SW 1271 (cell line): Measurements from ENCODE around the gene SMAD3.

ENCODE experiments used
- DNase-seq, 2 experiments: peaks; one replicate each; lab custom pipeline; 2025; lab: John Stamatoyannopoulos, UW

SMAD3 gene

DNA sequence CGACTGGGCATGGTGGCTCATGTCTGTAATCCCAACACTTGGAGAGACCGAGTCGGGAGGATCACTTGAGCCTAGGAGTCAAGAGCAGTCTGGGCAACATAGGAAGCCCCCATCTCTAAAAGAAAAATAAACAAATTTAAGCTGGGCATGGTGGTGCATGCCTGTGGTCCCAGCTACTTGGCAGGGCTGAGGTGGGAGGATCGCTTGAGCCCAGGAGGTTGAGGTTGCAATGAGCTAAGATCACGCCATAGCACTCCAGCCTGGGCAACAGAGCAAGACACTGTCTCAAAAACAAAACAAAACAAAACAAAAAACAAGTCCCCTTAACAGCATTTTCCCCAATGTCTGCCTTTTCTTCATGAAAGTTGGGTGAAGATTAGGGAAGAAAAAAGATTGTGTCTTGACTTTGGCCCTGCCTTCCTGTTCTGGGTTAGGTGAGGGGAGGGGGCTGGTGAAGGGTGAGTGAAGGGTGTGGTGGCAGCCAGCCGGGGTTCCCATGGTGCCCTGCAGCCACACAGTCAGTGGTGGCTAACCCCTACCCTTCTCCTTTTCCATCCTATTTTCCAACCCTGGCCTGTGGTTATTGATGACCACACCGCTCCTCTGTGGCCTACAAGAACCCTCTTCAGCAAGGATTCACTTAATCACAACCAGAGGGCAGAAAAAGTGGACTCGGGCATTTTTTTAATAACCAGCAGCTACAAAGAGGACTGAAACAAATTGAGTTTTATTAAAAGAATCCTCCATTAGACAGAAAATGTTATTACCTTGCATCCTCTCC is 28.4 kb upstream of the SMAD3 start:
- DNase-seq, result no peak

DNA sequence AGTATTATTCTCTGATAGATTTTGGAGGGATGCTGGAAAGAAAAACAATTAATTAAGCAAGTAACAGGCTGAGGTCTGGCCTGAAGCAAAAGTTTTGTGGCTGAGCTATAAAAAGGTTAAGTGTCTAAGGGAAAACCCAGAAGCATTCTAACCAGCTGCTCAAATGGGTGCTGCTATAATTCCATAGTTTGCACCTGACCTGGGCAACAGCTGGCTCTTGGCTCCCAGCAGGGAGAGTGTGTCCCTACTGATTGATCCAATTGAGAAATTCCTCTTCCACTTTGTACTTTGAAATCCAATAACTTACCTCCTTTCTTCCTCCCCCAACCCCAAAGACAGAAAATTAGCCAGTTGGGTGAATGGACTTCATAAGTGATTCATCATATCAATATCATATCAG is 27.7 kb upstream of the SMAD3 start:
- no peak for DNase-seq

DNA sequence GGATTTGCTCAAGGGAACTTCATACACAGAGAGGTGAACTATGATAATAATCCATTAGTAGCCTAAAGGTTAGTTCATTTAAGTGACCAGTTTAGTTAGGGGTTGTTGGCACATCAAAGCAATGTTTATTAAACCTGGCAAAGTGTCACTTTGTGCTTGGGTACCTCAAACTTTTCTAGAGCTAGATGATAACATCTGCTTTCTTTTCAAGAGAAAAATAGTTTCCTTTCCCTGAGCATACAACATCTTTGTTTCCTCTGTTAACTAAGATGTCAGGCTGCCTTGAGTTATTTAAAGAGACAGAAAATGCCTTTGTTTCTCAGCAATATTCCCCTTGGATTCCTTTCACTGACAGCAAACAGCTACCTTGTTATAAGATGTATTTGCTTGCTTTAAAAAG is 26.7 kb upstream of the SMAD3 start:
- DNase-seq, result no peak

DNA sequence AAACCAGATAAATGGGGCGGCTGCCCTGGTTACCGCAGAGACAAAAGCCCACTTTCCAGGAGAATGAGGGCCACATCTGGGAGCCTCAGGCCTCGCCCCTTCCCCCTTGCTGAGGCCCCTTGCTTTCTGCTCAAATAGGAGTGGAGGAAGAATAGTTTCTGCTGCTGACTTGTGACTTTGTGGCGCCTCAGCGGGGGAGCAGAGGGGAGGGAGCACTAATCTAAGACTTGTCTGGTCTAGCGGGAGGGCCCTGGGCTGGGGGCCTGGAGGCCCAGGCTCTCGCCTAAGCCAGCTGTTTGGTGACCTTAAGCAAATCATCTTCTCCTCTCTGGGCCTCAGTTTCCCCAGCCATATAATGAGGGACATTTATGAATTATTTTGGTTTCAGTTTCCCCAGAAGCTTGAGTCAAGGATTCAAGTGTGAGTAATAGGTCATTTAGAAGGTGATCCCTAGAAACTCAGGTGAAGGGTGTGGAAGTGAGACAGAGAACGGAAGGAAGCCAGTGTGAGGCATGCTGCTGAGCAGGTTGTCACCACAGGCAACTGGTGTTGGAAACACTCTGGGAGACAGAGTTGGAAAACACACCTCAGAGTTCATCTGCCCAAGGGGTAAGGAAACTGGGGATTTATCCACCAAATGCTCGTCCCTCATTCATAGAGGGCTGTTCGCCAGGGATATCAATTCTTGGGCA is 25.9 kb upstream of the SMAD3 start:
- DNase-seq, result no peak

DNA sequence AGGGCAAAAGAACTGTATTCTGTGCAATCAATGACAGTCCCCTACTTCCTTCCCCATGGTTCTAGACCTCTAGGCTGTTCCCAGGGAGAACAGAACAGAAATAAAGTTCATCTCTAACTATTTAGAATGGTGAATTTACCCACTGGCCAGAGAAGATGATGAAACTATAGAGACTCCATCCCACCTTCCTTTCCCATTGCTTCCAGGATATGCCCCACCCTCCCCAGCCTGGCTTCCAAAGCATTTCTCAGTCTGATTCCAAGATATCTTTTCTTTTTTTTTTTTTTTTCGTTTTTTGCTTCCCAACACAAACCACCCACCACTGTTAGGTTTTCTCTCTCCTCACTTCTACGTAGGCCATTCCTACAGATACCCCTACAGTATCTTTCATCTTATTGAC is 25.1 kb upstream of the SMAD3 start:
- DNase-seq, result no peak

DNA sequence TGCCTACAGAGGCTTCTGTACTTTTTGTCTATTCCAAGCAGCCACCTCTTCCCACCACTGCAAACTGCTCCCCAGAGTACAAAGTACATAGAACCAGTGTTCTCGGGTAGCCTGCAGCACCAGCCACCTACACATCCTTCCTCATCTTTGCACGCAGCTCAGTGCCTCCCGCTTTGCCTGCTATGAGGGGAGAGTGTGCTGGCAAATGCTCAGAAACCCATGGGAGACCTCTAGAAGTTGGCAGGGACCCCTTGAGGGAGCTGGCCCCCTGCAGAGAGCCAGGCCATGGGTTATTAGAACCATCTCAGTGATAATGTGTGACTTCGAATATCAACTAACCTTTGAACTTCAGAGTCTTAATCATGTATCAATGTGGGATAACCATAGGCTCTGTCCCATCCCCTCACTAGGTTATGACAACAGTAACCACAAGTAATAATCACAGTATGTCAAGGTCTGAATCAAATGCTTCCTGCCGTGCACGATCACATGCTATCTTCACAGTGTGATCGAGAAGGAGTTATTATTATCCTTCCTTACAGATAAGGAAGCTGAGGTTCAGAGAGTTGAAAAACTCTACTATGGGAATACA is 22.8 kb upstream of the SMAD3 start:
- DNase-seq, result no peak

DNA sequence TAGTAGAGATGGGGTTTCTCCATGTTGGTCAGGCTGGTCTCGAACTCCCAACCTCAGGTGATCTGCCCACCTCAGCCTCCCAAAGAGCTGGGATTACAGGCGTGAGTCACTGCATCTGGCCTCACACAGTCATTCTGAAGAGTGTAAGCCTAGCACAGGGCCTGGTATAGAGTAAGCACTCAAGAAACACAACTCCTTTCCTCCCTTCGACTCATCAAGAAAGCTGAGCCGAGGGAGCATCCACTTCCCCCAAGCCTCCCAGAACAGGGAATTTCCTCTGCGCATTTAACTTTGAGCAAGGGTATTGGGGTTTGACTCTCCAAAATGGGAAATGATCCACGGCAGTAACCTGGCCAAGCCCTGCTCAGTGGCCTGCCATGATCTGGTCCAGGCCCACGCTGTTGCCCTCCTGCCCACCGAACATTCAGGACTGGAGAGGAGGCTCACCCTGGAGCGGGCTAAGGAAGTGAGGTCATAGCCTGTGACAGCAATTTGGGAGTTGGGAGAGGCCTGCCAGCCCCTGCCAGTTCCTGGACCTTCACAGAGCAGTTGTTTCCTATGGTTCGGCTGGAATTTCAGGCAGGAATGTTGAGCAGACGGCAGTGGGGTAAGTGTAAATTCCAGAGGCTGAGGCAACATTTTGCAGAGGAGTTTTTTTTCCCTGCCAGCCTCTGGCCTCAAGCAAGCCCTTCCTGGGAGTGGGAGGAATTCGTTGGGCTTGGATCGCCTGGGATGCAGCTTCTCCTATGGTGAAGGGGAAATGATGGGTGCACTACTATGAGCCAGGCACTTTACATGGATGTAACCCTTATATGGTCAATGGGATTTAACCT is 21.2 kb upstream of the SMAD3 start:
- peak; percentile 77 to 91 for DNase-seq

DNA sequence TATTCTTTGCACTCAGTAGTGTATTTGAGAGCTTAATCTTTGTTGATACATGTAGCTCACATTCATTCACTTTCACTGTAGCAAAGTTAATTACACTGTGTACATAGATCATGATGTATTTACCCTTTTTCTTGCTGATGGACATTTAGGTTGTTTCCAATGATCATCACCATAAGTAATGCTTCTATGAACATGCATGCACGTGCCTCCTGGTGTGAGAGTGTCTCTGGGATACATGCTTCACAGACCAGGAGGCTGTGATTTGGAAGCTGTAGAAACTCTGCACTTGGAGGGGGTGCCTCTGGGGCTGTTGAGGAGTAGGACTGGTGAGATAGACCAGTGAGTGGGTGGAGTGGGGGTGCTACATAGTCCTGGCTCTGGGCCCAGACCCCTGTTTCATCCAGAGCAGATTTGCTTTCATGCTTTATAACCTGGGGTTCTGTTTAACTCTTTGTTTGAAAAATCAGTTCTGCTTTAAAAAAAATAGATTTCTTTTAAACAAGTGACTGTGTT is 18.2 kb upstream of the SMAD3 start:
- DNase-seq, result no peak

DNA sequence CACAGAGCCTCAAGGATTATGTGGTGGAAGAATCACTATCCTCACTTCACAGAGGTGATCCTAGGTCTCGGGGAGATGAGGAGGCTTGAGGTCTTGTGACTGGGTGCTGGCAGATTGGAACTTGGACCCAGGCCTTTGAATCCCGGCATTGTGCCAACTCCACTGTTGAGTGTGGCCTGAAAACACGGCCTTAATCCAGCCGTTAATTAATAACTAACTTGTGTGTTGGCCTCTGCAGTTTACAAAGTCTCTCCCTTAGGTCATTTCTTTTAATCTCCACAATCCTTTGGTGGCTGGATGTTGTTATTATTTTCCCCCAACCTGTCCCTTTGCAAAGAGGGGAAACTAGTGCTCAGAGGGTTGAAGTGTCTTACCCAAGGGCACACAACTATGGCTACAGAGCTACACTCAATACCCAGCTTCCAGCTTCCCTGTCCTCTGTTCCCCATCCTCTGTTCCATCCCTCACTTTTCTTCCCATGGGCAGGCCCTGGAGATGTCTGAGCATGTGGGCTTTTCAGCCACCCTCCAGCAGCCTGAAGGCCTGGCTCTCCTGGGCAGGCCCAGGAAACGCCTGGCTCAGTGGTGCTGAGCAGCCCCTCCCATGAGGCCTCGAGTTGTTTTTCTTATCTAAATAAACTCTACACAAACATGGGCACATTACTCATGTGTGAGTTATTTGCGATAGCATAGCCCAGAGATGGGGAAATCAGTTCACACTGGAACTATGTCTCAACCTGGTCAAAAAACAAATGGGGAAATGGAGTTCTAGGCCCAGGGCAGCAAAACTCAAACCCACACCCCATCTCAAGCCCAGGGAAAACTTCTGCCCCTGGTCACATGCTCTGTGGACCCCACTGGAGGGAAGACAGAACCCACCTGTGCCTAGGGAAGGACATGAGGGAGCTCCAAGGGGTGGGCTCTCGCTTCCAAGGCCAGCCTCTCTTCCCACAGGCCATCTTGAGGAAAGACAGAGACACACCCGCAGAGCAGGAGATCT is 16.8 kb upstream of the SMAD3 start:
- peak; percentile 83 to 84 for DNase-seq

DNA sequence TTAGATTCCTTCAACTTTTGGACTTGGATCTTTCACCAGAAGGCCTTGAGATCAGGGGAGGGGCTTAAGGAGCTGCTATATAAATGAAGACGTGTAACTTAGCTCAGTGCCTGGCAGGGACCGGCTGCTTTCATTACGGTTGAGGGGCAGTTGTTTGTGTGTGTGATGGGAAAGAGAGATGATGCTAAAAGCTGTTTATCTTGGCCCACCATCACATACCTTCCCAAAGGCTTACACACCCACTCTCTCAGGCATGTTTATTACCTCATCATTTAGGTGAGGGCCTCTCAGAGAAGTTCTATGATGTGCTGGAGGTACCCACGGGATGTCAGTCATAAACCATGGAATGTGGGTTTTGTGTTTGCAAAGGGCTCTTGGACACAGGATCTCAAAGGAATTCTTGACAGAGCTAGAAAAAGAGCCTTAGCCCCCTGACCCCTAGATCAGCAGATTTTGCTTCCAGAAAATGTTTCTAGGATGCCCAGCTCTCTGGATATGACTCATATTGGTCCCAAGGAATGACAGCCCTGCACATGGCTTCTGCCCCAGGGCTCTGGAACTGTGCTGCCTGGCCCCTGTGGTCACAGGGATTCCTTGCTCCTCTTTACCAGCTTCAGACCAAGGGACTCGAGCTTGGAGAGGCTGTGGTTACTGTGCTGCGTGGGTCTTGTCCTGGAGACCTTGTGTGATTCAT is 15.9 kb upstream of the SMAD3 start:
- DNase-seq, result peak in 1 of 2 experiments; percentile 64

DNA sequence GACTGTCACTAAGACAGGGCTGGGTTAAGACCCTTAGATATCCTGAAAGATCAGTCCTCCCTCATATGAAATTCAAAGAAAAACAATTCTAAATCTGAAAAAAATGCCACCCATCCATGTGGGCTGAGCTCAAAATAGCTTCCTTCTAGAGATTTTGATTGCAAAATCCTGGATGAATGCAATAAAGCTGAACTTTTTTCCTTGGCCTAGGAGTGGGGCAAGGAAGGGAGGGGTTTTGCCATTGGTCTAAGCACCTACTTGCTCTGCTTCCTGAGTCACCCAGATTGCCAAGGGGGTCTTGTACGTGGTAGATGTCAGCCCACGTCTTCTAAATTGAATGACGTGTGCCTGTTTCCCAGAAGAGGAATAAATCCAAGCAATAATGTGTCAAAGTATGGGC is 15.3 kb upstream of the SMAD3 start:
- no peak for DNase-seq

DNA sequence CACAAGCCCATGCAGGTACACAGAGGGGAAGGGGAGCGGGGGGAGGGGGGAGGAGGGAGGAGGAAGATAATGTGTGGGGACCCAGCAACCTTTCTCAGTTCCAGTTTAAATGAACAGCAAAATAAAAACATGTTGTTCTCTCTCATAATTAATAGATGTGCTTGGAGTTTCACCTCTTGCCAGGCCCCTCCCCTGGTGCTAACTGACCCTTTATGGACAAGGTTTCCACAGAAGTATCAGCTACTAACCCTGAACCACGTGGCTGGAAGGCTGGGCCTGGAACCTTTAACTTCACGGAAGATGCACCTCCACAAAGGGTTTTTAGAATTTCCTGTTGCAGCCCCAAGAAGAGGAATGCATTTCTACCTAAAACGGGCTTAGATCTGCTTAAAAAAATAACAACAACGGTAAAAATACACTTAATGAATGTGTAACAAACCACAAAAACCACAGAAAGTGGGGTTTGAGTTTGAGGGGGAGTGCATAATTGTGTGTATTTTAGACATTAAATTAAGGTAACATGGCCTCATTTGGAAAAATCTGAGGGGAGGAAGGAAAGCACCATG is 14.8 kb upstream of the SMAD3 start:
- no peak for DNase-seq

DNA sequence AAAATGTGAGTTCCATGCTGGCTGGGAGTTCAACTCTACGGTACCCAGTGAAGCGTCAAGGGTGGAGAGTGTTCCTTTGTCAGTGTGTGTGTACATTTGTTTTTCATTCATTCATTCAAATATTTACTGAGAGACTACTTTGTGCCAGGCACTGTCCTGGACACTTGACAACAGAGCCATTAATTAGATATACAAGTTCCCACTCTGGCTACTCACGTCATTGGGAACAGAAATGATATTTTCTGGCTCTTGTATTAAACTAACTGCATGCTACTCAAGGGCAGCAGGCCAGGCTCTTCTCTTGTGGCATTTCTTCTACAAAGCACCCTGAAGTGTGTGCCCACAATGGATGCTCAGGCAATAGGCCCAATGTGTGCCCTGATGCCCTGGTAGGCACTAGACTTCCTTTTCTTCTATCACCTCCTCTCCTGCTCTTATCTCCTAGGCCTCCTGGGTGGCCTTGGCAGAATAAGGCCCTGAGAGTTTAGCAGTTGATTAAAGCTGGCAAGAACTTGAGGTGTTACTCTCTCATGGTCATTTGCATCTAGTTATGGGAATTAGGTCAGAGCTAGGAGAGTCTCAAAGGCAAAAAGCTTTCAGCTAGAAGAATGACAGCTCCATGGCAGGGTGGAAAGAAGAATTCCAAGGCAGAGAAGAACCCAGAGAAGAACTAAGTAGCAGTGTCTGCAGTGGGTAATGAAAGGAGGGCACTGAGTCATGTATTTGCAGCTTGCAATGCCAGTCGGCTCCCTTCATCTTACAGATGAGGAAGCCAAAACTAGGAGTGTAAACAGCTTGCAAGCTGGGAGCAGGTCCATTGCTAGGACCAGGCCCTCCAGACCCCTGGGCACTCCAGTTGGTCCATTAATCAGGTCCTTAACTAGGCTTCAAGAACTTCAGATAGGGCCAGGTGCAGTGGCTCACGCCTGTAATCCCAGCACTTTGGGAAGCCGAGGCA is 14.0 kb upstream of the SMAD3 start:
- DNase-seq, result no peak

DNA sequence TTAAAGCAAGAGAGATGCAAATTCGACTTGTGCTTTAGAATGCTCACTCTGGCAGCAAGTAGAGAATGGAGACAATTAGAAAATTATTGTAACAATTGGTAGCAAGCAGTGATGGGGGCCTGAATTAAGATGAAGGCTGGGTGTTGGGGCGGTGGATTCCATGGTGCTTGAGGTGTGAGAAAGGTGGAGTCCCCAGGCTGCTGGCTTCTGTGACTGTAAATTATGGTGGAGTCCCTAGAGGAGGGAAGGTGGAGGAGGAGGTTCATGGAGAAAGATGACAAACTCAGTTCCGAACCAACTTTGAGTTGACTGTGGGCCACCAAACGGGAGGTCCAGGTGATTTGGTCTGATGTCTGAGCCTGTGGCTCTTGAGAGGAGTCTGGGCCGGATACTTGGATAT is 10.7 kb upstream of the SMAD3 start:
- no peak for DNase-seq

DNA sequence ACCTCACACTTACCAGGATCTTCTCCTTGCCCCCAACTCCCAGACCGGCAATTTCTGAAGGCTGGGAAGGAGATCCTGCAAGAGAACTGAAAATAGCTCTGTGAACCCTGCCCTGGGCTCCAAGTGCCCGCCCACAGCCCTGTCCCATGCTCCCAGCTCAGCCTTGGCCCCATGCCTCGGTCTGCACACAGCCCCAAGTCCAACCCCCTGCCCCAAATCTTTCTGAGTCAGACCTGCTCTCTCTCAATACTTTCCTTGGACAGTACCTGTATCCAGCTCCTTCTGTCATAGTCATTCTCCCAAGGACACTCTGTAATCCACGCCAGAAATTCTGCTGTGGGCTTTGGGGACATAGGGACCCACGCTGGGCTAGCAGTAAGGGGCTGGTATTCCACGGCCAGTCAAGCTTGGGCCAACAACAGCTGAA is 6.3 kb upstream of the SMAD3 start:
- no peak for DNase-seq

DNA sequence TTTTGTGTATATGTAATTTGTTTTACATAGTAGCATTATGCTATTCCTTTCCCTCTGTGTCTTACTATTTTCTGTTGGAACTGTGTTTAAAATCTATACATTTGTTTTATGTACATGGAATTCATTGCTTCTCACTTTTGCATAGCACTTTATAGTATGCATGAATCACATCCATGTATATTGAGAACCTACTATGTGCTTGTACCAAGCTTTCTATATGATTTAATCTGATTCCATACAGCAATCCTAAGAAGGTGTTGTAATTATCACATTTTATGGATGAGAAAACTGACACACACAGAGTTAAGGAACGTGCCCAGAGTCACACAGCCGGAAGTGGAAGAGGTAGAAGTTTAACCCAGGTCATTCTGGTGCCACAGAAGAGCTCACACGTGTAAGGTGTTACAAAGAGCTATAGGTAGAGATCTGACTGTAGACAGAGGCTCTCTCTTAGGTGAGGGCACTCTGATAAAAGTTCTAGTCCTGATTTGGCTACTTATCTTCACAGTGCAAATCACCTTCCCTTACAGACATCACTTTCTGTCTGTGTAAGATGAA is 3.5 kb upstream of the SMAD3 start:
- DNase-seq, result no peak

DNA sequence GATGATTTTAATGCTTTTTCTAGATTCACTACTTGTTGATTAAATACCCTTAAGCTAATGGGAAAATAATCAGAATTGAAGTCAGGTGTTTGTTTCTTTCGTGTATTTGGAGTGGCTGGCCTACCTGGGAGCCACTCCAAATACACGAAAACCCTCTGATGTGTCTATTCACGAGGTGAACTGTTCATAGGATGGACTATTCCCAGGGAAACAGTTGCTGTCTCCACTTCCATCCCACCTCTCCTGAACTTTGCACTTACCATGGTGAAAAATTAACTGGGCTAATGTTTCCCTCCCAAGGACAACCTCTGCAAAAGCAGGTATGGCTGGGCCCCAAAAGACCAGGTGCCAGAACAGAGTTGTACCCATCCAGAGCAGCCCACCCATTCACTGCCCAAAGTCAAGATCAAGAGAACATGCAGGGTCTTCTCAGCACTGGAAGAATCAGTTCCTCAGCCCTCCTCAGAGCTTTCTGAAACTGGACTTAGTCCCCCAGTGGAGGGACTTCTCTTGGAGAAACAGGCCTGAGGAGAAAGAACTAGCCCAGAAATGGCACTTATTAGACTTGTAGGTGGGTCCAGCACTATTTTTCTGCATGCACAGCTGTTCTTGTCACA is 2.9 kb upstream of the SMAD3 start:
- DNase-seq, result no peak
